Neural progenitor cell (in vitro differentiated cells): Measurements from ENCODE around the gene U2AF2.

Source experiments
- CTCF ChIP-seq: fragments of 200-600 bp; sonication (generic); IDR thresholded peaks from 2 replicates; pipeline ENCODE4 v1.5.1; 2017; ENCODE audit warnings: antibody characterized with exemption, mild to moderate bottlenecking
- EZH2 ChIP-seq: fragments of 200-600 bp; sonication (generic); IDR thresholded peaks from 2 replicates; pipeline ENCODE4 v1.6.1; 2017; ENCODE audit warnings: antibody characterized with exemption, mild to moderate bottlenecking, moderate library complexity
- EZH2phosphoT487 ChIP-seq: fragments of 200-600 bp; sonication (generic); IDR thresholded peaks from 2 replicates; pipeline ENCODE4 v1.6.1; 2017; ENCODE audit warnings: antibody characterized with exemption

GRCh38 chr19:55647732-55648584, 6.9 kb upstream of the U2AF2 start, which contains the start of gene CCDC106:
- TF ChIP-seq CTCF (no peak), EZH2phosphoT487 (no peak), EZH2 (no peak)
